Cerebellar nuclear complex (tissue), 1 donor: ENCODE results near the gene AASDHPPT.

Experiments used
- DNase-seq, 2 experiments: peaks; one replicate each; lab custom pipeline; 2025; lab: John Stamatoyannopoulos, UW

Gene AASDHPPT

DNA sequence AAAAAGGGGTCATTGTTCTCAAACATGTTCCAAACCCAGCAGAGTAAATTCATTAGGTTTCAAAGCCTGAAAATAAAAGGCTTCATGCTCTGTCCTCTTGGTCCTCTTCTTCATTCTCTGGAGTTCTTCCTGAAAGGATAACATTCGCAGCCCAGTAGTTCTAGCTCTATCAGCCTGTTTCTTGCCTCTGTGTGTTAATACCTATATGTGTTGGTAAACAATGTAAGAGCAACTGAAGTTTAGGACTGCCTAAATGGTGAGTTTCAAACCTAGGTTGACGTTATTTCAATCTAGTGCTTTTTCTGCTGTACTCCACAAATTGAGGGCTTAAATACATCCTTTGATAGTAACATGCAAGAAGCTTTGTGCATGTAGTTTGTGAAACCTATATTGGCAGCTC is 9.4 kb downstream of the AASDHPPT start:
- DNase-seq, result no peak

DNA sequence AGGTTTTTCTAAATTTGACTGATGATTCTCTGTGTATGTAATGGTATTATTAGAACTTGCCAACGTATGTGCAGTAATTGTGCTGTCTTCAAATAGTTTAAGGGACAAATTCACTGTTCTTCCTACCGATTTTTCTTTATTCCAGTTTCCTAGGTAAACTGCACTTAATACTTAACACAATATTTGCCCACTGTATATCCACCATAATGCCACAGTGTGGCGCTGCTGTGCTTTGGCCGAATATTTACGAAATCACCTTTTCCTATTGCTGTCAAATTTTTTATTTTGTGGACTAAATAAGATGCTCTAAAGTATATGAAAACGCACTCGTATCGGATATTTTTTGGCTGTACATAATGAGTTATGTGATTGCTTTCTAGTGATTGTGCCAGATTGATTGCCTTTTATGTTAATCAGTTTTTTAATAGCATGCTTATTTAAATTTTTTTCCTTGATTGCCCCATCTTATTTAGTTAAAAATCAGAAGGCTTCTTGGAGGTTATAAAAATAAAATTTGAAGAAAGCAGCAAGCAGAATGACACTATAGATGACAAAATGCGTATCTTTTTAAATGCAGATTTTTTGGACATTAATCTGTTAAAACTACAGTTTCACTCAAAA is 10.5 kb downstream of the AASDHPPT start:
- DNase-seq, result no peak

DNA sequence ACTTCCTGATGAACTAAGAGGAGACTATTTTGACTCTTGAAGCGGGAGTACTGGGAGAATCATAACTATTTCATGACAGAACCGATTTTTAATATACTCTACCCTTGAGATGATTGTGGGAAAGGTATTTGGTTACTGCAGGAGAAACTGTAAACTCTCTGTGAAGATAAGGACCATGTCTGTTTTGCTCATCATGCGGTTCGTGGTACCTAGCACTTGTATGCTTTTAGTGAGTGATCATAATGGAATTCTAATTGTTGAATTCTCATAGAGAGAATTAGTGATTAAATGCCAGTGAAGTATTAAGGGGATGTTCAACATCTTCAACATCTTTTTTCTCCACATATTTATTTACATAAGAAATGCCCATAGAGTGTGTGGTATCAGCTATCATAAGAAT is 11.4 kb downstream of the AASDHPPT start:
- DNase-seq, result no peak

DNA sequence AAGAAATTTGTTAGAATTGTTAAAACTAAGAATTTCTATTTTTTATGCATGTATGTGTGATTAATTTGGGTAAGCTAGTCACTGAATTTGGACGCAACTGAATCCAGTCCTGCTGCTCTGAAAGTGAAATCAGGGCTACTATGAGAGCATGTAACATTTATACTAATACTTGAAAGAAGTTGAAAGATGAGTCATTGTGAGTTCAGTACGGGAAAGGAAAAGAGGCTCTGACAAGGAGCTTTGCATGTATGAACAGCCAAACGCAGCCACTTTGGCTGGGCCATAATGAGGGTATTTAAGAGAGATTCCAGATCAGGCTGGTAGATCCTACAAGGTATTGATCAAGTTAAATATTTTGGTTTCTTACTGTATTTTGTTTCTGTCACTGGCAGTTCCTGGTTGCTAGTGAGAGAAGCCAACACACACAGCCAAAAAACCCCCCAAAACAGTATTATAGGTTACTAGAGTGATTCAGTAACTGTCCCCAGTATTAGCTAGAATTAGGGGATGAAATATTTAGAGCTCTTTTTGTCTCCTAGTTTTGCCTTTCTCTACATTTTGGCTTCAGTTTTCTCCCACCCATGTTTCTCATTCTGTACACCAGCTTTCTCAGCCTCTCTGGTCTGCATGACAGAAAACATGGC is 14.1 kb downstream of the AASDHPPT start:
- no peak for DNase-seq

DNA sequence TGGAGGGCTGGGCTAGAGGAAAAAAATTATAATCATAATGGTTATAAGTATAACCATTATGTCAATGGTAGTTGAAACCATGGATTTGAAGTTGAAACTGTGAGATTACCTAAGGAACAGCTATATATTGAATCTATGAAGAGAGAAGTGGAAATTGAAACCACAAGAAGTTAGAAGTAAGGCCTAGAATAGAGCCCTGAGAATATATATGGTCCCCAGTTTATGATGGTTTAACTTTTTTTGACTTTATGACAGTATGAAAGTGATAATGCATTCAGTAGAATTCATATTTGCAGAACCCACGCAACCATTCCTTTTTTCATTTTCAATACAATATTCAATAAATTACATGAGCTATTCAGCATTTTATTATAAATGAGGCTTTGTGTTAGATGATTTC is 15.0 kb downstream of the AASDHPPT start:
- no peak for DNase-seq

DNA sequence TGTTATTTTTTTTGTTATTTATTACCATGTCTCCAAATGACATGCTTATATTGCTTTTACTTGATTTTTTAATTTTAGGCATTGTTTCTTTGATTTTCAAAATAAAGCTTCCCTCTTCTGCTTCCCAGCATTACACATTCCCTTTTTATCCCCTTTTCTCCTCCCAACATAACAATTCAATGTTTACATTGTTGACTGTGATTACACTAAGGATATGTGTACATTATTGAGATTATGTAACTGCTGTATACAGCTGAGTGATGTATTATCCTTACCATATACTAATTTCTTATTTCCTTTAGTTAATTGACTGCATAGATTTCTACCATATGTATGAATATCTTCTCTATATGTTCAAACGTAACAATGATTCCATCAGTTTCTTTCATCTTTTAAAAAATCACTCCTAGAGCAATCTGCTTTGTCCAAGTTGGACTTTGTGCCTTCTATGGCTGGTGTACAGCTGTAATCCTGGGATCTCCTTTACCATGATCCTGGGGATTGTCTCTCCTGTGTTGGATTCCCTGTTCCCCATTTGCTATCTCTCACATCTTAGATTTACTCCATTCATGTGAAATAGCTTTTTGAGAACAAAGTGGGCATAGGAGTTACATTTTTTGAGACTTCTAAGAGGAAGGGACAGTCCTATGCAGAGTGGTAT is 21.6 kb downstream of the AASDHPPT start:
- no peak for DNase-seq

DNA sequence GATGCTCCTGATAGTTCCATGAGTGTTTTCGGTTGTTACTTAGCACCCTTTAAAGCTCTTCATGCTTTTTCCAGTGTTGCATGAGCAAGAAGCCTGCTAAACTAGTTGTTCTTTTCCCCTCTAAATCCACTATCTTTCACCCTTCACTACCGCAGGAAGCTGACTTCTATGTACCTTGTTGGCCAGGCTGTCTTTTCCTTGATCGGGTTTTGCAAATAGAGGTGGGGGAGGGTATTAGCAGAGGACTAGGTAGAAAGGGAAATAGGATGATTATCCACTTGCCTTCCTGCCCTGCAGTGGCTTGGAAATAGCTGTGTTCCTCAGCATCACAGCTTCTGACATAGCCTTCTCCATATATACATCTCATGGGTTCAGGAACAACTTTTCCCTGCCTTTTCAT is 23.9 kb downstream of the AASDHPPT start:
- no peak for DNase-seq

DNA sequence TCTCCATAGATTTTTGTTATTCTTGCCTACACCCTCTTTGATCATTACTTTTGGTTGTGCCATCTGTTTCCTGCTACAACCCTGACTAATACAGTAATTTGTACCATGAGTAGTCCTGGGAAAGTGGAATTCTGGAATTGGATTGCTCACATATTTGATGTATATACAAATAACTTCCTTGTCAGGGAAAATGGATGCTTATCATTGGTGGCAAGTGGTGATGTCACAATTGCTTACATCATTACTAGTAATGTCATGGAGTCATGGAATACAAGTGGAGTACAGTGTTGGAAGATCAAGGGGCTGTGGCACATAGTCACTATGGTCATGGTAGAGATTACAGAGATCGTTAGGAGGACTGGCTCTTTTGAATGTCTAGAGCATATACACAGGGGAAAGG is 24.4 kb downstream of the AASDHPPT start:
- no peak for DNase-seq

DNA sequence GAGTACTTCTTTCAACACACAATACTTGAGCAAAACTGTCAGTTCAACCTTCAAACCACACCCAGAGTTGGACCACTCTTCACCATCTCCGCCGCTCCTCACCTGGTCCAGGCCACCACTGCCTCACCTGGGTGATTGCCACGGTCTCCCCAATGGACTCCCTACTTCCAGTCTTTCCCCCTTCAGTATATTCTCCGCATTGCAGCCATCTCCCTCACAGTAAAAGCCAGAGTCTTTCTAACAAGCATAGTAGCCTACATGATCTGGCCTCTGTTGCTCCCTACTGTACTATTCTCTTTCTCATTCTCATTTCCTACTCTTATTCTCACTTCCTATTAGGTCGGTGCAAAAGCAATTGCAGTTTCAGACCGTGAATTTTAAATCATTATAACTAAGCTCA is 28.5 kb downstream of the AASDHPPT start:
- DNase-seq, result no peak

DNA sequence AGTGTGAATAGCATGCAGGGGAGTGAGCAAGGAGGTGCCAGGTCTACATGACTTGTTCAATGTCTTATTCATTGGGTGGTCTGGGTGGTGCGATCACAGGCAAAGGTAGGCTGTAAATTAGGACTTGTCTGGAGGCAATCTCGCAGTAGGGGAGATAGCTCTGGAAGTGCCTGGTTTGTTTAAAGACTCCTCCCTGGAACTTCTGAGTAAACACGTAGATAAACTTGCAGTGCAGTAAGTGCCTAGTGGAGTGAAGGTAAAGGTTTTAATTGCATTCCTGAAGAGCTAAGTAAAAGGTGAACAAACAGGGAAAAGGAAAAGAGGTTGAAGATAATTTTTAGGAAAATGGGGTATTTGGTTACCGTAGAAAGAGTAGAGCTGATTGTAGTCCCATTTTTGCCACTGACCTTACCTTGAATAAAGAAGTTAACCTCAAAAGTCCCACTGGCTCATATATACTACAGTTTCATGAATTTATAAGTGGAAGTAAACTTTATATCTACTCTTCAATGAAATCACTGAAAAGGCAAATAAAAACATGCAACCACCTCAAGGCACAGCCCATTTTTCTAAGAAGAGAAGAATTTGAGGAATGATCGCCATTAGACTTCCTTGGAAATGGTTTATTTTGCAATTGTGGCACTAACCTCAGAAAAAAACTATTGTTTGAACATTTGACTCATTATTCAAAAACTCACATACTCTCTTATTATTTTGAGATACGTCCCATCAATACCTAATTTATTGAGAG is 44.3 kb downstream of the AASDHPPT start:
- DNase-seq, result no peak

DNA sequence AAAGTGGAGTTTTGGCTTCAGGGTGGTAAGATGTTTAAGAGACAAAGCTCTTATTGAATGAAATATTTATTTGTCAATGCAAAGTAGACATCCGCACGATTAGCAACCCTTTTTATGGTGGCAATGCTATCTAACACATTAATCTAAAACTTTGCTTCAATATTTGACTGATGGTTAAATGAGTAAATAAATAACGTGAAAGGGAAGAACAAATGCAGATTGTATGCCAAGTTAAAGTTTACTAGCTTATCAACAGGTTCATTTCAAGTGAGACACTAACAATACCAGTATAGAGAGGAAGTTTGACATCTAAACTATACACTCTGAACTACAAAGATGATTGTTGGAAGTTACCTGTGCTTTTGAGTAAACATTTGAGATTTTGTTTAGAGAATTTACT is 50.1 kb downstream of the AASDHPPT start:
- no peak for DNase-seq

DNA sequence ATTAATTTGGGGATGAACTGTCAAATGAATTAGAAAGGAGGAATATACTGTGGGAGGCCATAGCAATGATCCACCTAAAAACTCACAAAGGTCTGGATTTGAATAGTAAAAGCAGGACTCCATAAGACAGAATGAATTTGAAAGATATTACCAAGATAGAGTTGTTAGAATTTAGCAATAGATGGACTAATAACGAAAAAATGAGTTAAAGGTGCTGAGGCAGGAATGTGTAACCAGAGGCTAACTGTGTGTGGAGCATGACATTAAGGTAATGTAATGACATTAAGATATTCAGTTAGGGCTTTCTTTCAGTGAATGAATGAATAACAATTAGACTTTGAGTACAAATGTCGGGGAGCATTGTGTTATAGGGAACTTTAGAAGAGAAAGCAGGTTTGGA is 51.3 kb downstream of the AASDHPPT start:
- no peak for DNase-seq

DNA sequence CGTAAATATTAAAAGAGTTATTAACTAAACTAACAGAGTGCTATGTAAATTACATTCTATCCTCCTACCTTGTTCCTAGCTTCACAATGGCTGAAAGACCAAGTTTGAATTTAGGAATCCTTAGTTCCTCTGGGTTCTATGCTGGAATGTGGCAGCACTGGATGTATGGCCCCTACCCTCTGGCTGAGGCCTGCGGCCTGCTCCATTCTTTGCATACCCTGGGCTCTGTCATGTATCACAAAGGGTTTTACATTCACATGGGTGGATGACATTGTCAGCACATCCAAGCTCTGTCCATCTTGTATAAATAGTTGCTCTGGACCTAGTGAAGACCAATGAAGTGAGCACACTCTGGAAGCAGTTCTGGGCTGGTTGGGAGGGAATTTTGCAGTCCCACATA is 54.5 kb downstream of the AASDHPPT start:
- no peak for DNase-seq

DNA sequence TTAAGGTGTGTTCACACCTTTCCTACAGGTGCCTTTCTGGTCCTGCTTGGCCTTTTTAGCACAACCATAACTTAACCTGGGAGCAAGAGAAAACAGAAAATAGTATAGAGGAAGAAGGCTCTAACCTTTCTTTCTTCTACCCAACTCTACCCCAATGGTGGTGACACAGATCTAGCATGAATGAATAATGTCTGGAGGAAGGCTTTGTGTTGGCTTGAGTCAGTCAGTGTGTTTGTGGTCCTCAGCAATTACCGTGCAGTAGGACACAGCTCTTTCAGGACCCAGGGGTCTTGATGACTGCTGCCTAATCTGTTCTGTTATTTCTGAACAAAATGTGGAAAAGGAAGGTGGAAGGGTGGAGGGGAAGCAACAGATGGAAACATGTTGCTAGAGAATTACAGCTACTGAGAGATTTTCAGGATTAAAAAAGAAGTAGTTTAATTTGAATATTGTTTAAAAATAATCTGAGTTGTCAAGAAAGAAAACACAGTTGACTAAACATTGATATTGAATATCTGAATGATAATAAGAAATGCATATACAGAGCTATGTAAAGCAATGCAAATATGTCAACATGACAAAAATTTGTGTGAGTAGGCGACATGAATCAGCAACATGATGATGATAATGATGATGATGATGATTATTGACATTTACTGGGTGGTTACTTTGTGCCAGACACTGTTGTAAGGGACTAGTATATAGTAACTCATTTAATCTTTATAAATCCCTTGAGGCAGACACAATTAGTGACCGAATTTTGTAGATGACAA is 55.3 kb downstream of the AASDHPPT start:
- DNase-seq, result no peak

DNA sequence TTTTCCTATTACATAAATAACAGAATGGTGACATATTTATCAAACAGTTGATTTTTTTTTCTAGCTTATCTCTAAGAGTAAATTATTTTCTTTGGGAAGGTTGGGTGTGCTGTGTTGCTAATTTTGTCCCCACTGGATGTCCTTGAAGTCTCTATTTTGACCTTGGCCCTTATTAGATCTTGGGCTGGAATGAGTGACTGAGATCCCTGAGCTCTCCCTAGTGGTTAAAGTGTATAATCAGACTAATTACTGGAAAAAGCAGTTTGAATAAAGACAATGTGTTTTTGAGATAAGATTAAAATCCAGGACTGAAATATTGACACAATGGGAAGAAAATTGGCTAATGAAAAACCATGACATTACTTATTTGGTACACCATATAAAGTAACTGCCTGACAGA is 56.1 kb downstream of the AASDHPPT start:
- no peak for DNase-seq

DNA sequence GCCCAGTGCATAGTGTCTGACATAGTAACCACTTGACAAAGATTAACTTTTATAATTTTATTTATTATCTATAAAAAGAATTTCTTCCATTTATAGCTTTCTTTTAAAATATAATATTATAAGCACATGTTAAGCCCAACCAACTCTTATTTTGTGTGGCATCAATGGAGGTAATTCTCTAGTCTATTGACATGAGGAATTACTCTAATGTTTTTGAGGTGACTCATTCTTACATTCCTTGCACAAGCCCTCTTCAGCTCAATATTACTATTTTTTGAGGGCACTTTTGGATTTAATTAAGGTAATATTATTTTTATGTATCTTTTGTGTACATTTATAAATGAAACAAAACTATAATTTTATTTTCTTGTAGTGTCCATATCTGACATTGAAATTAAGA is 59.6 kb downstream of the AASDHPPT start:
- no peak for DNase-seq

DNA sequence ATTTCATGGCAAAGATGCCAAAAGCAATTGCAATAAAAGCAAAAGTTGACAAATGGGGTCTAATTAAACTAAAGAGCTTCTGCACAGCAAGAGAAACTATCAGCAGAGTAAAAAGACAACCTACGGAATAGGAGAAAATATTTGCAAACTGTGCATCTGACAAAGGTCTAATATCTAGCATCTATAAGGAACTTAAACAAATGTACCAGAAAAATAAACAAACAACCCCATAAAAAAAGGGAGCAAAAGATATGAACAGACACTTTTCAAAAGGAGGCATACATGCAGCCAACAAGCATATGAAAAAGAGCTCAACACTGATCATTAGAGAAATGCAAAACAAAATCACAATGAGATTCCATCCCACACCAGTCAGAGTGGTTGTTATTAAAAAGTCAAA is 60.3 kb downstream of the AASDHPPT start:
- DNase-seq, result no peak
